Activated CD4-positive, alpha-beta T cell treated with anti-CD3 and anti-CD28 coated beads for 48 hours (primary cell): ENCODE data around the gene DISP2.

Source experiments
- DNase-seq: peaks from one replicate; pipeline ENCODE4 v3.0.0-alpha.2; 2020

The DISP2 gene

GRCh38 chr15:40357723-40358470 is at the start of gene DISP2:
TSS of gene DISP2 (plus strand) at chr15:40358219. CDS start at chr15:40358322, 103 bp downstream.
- DNase-seq, result peak; percentile 92

- DNase-seq, result no peak
Observed at GRCh38 chr15:40309344-40309862, 48.6 kb upstream of the DISP2 start.

GRCh38 chr15:40310001-40310959 is 47.7 kb upstream of the DISP2 start:
- DNase-seq, result peak; percentile 78

- no peak for DNase-seq
Observed at GRCh38 chr15:40310993-40311392, 47.0 kb upstream of the DISP2 start.

GRCh38 chr15:40312370-40313158 is 45.5 kb upstream of the DISP2 start:
- no peak for DNase-seq

- DNase-seq, result peak; percentile 41
Observed at GRCh38 chr15:40313531-40314398, 44.3 kb upstream of the DISP2 start.

- no peak for DNase-seq
Observed at GRCh38 chr15:40314723-40315276, 43.2 kb upstream of the DISP2 start.

- no peak for DNase-seq
Observed at GRCh38 chr15:40316931-40317330, 41.1 kb upstream of the DISP2 start.

- no peak for DNase-seq
Observed at GRCh38 chr15:40317580-40317979, 40.4 kb upstream of the DISP2 start.

- DNase-seq, result no peak
Observed at GRCh38 chr15:40320409-40320808, 37.6 kb upstream of the DISP2 start.

GRCh38 chr15:40320931-40321371 is 37.1 kb upstream of the DISP2 start:
- DNase-seq, result peak; percentile 69

- DNase-seq, result no peak
Observed at GRCh38 chr15:40322531-40323238, 35.3 kb upstream of the DISP2 start.

GRCh38 chr15:40323239-40323952 is 34.6 kb upstream of the DISP2 start, which contains the start of gene INAFM2:
TSS of gene INAFM2 (plus strand) at chr15:40323692. CDS start at chr15:40324056, 364 bp downstream.
- DNase-seq, result peak; percentile 91

GRCh38 chr15:40323953-40324937 is 33.8 kb upstream of the DISP2 start:
- peak; percentile 45 for DNase-seq

- DNase-seq, result no peak
Observed at GRCh38 chr15:40325188-40325587, 32.8 kb upstream of the DISP2 start.

GRCh38 chr15:40325700-40326099 is 32.3 kb upstream of the DISP2 start:
- no peak for DNase-seq

GRCh38 chr15:40327457-40327856 is 30.6 kb upstream of the DISP2 start:
- no peak for DNase-seq

GRCh38 chr15:40328176-40328575 is 29.8 kb upstream of the DISP2 start:
- no peak for DNase-seq

- no peak for DNase-seq
Observed at GRCh38 chr15:40328751-40329150, 29.3 kb upstream of the DISP2 start.
